ENCODE results near the gene MYO18B.

- TF ChIP-seq CTCF (IDR thresholded peaks at IDR 0.05; ENCODE audit: insufficient read depth, low read depth, low read length) (no peak), EZH2 (IDR thresholded peaks at IDR 0.05; ENCODE audit: insufficient read depth, low read length) (no peak)
Measured at GRCh38 chr22:25953919-25954318, 211.9 kb downstream of the MYO18B start.

Data from astrocyte (in vitro differentiated cells and primary cell).